Vagina (tissue), 2 donors: ENCODE data around the gene LZIC. TPM values are rescaled to one million over a fixed set of nuclear protein-coding genes. Genes with fewer than 3 reads are reported as not detected.

Experiments
- DNase-seq, 2 donors: peaks; one replicate each; pipeline ENCODE4 v3.0.0-alpha.2; 2017; ENCODE audit errors: extremely low spot score in 2 of 2
- H3K27ac ChIP-seq: fragments of 200-600 bp; sonication (generic); one replicate; pipeline ENCODE4 v1.5.1; 2019
- H3K27me3 ChIP-seq: fragments of 200-600 bp; sonication (generic); one replicate; pipeline ENCODE4 v1.5.1; 2019
- H3K36me3 ChIP-seq, 2 donors: fragments of 200-600 bp; sonication (generic); one replicate each; pipeline ENCODE4 v1.5.1; 2017 to 2019
- H3K4me1 ChIP-seq: fragments of 200-600 bp; sonication (generic); one replicate; pipeline ENCODE4 v1.5.1; 2019
- H3K4me3 ChIP-seq, 2 donors: fragments of 200-600 bp; sonication (generic); 1 replicate in 1 of 2; 2 replicates in 1 of 2; pipeline ENCODE4 v1.5.1; 2016 to 2019
- H3K9me3 ChIP-seq: fragments of 200-600 bp; sonication (generic); one replicate; pipeline ENCODE4 v1.5.1; 2019
- CTCF ChIP-seq, 3 experiments: fragments of 450-650 bp in 2 of 3; fragments of 200-600 bp in 1 of 3; sonication (generic) in 1 of 3; IDR thresholded peaks; one replicate each; pipeline ENCODE4 v1.5.1; 2017 to 2019; ENCODE audit warnings: antibody characterized with exemption in 3 of 3, mild to moderate bottlenecking in 2 of 3, moderate library complexity in 2 of 3
- POLR2A ChIP-seq, 2 donors: fragments of 450-650 bp; IDR thresholded peaks; one replicate each; pipeline ENCODE4 v1.6.1; 2017; ENCODE audit warnings: antibody characterized with exemption in 2 of 2, mild to moderate bottlenecking in 2 of 2, moderate library complexity in 2 of 2
- POLR2AphosphoS5 ChIP-seq, 2 donors: sonication (generic); formaldehyde crosslinking; IDR thresholded peaks; one replicate each; pipeline ENCODE4 v1.9.0; 2017; ENCODE audit warnings: antibody characterized with exemption in 2 of 2, mild to moderate bottlenecking in 2 of 2, low read depth in 1 of 2; ENCODE audit not compliant: insufficient read depth in 1 of 2
- intact Hi-C: fragments of 100-400 bp; cut with DNase I; formaldehyde crosslinking; loops from one replicate; pipeline ENCODE4 v1.15.1; 2023
- total RNA-seq: library from RNA; depleted of rRNA; stranded (reverse); fragments of >200 nt; gene quantifications from one replicate; pipeline ENCODE4 v1.2.3, GENCODE V29; 2016

Gene LZIC
- total RNA-seq, 1 donor from 2014 or later, result 16.5 TPM

GRCh38 chr1:9908871-9909233 is 34.3 kb downstream of the LZIC start:
- DNase-seq, result no peak
- H3K36me3 ChIP-seq, result no peaks in the 10 kb centered on the region
- H3K27ac ChIP-seq, result peak overlapping the region; percentile 68
- H3K9me3 ChIP-seq, result no peaks in the 10 kb centered on the region
- peaks cover 40% of the 10 kb centered on the region for H3K4me1 ChIP-seq
- intact Hi-C loops, result no loop called here
- H3K27me3 ChIP-seq, result no peaks in the 10 kb centered on the region
- peak overlapping the region; percentile 82 to 89 for H3K4me3 ChIP-seq
- no peak for TF ChIP-seq CTCF (IDR thresholded peaks at IDR 0.05)
- no peak for TF ChIP-seq POLR2A (IDR thresholded peaks at IDR 0.05)
- no peak for TF ChIP-seq POLR2AphosphoS5 (IDR thresholded peaks at IDR 0.05; ENCODE audit: insufficient read depth in 1 of 2, low read depth in 1 of 2)

GRCh38 chr1:9907441-9907840 is 35.8 kb downstream of the LZIC start:
- no peak for DNase-seq
- Histone ChIP-seq H3K4me3 (no peak overlapping the region), H3K27ac (no peak overlapping the region), H3K27me3 (no peaks in the 10 kb centered on the region), H3K36me3 (no peaks in the 10 kb centered on the region), H3K9me3 (no peaks in the 10 kb centered on the region), H3K4me1 (peaks cover 44% of the 10 kb centered on the region)
- intact Hi-C loops, result no loop called here
- no peak for TF ChIP-seq POLR2AphosphoS5 (IDR thresholded peaks at IDR 0.05; ENCODE audit: insufficient read depth in 1 of 2, low read depth in 1 of 2)

GRCh38 chr1:9906466-9906865 is 36.7 kb downstream of the LZIC start:
- no peaks in the 10 kb centered on the region for H3K36me3 ChIP-seq
- intact Hi-C loops, result no loop called here
- no peak for DNase-seq
- no peaks in the 10 kb centered on the region for H3K9me3 ChIP-seq
- no peak overlapping the region for H3K4me3 ChIP-seq
- TF ChIP-seq CTCF (IDR thresholded peaks at IDR 0.05) (no peak), POLR2AphosphoS5 (IDR thresholded peaks at IDR 0.05; ENCODE audit: insufficient read depth in 1 of 2, low read depth in 1 of 2) (no peak), POLR2A (IDR thresholded peaks at IDR 0.05) (no peak)
- no peak overlapping the region for H3K27ac ChIP-seq
- H3K27me3 ChIP-seq, result no peaks in the 10 kb centered on the region
- H3K4me1 ChIP-seq, result peaks cover 50% of the 10 kb centered on the region

- no peak for DNase-seq
- Histone ChIP-seq H3K36me3 (no peaks in the 10 kb centered on the region), H3K9me3 (no peaks in the 10 kb centered on the region), H3K27me3 (no peaks in the 10 kb centered on the region), H3K27ac (no peak overlapping the region), H3K4me3 (no peak overlapping the region), H3K4me1 (peaks cover 58% of the 10 kb centered on the region)
- intact Hi-C loops, result no loop called here
- no peak for TF ChIP-seq CTCF (IDR thresholded peaks at IDR 0.05)
- TF ChIP-seq POLR2AphosphoS5 (IDR thresholded peaks at IDR 0.05; ENCODE audit: insufficient read depth in 1 of 2, low read depth in 1 of 2), result no peak
- no peak for TF ChIP-seq POLR2A (IDR thresholded peaks at IDR 0.05)
Observed at GRCh38 chr1:9905010-9905409, 38.2 kb downstream of the LZIC start.

GRCh38 chr1:9904596-9904995 is 38.6 kb downstream of the LZIC start:
- Histone ChIP-seq H3K27me3 (no peaks in the 10 kb centered on the region), H3K9me3 (no peaks in the 10 kb centered on the region), H3K36me3 (no peaks in the 10 kb centered on the region), H3K4me1 (peaks cover 58% of the 10 kb centered on the region), H3K27ac (no peak overlapping the region), H3K4me3 (no peak overlapping the region)
- no peak for DNase-seq
- intact Hi-C loops, result no loop called here
- TF ChIP-seq CTCF (IDR thresholded peaks at IDR 0.05) (no peak), POLR2A (IDR thresholded peaks at IDR 0.05) (no peak), POLR2AphosphoS5 (IDR thresholded peaks at IDR 0.05; ENCODE audit: insufficient read depth in 1 of 2, low read depth in 1 of 2) (no peak)
